Lower leg skin (tissue), 4 donors: ENCODE results near the gene CDYL2. TPM values are rescaled to one million over a fixed set of nuclear protein-coding genes. Genes with fewer than 3 reads are reported as not detected.

Experiments
- DNase-seq, 2 donors: peaks; one replicate each; pipeline ENCODE4 v3.0.0-alpha.2; 2019; ENCODE audit warnings: low spot score in 2 of 2
- H3K4me3 ChIP-seq: fragments of 200-600 bp; sonication (generic); 2 replicates; pipeline ENCODE4 v1.5.1; 2017; ENCODE audit warnings: mild to moderate bottlenecking, low read depth; ENCODE audit not compliant: poor library complexity, severe bottlenecking
- POLR2A ChIP-seq, 2 donors: fragments of 450-650 bp; IDR thresholded peaks; one replicate each; pipeline ENCODE4 v1.6.1; 2016 to 2017; ENCODE audit warnings: antibody characterized with exemption in 2 of 2, mild to moderate bottlenecking in 1 of 2, moderate library complexity in 1 of 2
- WGBS, 2 donors: methylation state at CpG; one replicate each; pipeline ENCODE4 v1.1.5; 2018; 5-methylcytosine and 5-hydroxymethylcytosine counted together
- intact Hi-C: fragments of 100-400 bp; cut with DNase I; formaldehyde crosslinking; loops from one replicate; pipeline ENCODE4 v1.15.0; 2023; ENCODE audit warnings: low total_unique reads
- total RNA-seq, 4 donors: library from RNA; depleted of rRNA; stranded (reverse); fragments of >200 nt; gene quantifications; one replicate each; pipeline ENCODE4 v1.1.0, GENCODE V29; 2016
- TF ChIP-seq, protein P1 (sequence below), 3 donors: fragments of 450-650 bp; IDR thresholded peaks; one replicate each; pipeline ENCODE4 v1.5.1; 2016; ENCODE audit warnings: antibody characterized with exemption in 3 of 3, mild to moderate bottlenecking in 3 of 3, moderate library complexity in 2 of 3

The CDYL2 gene
- total RNA-seq, 4 donors from 2014 or later, result 1.3 to 1.9 (median 1.7) TPM

DNA sequence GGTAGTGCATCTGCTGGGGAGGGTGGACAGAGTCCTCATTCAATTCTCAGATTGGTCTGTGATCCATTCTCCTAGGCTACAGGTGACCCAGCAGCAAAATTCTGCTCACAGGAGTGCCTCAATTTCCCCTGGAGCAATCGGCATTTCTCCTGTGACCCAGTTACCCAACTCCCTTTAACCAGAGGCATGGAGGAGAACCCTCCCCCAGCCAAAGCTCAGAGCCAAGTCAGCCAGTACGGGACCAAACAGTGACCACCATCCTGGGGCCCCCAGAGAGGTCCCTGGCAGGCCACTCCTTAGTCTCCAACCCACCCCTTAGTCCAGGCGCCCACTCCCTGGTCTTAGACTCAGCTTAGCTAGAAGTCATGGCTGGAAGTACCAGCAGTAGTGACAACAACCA, 188.0 kb downstream of the CDYL2 start:
- no peak for DNase-seq
- WGBS, 2 donors, result 98 to 100% methylated on average over 3 of the region's 3 CpGs
- no peak overlapping the region for H3K4me3 ChIP-seq
- TF ChIP-seq POLR2A (IDR thresholded peaks at IDR 0.05), result no peak
- TF ChIP-seq, protein P1, sequence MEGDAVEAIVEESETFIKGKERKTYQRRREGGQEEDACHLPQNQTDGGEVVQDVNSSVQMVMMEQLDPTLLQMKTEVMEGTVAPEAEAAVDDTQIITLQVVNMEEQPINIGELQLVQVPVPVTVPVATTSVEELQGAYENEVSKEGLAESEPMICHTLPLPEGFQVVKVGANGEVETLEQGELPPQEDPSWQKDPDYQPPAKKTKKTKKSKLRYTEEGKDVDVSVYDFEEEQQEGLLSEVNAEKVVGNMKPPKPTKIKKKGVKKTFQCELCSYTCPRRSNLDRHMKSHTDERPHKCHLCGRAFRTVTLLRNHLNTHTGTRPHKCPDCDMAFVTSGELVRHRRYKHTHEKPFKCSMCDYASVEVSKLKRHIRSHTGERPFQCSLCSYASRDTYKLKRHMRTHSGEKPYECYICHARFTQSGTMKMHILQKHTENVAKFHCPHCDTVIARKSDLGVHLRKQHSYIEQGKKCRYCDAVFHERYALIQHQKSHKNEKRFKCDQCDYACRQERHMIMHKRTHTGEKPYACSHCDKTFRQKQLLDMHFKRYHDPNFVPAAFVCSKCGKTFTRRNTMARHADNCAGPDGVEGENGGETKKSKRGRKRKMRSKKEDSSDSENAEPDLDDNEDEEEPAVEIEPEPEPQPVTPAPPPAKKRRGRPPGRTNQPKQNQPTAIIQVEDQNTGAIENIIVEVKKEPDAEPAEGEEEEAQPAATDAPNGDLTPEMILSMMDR (IDR thresholded peaks at IDR 0.05), result no peak
- intact Hi-C loops, result no loop called here

DNA sequence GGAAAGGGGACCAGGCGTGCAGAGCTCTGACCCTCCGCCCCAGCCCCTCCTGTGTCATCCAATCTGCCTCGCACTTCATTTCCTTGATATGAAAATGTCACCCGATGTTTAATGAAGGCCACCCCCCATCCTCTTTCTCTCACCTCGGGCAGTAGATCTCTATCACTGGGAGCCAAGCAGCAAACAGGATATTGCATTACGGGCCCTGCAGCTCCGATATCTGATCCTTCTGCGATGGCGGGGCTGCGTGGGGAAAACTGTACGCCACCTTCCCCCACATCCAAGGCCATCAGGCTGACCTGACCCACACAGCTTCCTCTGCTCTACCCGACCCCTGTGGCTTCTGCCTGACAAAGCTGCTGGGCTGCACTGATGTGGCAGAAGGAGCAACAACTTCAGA, 188.7 kb downstream of the CDYL2 start:
- intact Hi-C loops, result no loop called here
- TF ChIP-seq, protein P1 (IDR thresholded peaks at IDR 0.05), result no peak
- no peak for TF ChIP-seq POLR2A (IDR thresholded peaks at IDR 0.05)
- 83 to 88% methylated on average over 12 of the region's 12 CpGs for WGBS, 2 donors
- H3K4me3 ChIP-seq, result no peak overlapping the region
- no peak for DNase-seq

DNA sequence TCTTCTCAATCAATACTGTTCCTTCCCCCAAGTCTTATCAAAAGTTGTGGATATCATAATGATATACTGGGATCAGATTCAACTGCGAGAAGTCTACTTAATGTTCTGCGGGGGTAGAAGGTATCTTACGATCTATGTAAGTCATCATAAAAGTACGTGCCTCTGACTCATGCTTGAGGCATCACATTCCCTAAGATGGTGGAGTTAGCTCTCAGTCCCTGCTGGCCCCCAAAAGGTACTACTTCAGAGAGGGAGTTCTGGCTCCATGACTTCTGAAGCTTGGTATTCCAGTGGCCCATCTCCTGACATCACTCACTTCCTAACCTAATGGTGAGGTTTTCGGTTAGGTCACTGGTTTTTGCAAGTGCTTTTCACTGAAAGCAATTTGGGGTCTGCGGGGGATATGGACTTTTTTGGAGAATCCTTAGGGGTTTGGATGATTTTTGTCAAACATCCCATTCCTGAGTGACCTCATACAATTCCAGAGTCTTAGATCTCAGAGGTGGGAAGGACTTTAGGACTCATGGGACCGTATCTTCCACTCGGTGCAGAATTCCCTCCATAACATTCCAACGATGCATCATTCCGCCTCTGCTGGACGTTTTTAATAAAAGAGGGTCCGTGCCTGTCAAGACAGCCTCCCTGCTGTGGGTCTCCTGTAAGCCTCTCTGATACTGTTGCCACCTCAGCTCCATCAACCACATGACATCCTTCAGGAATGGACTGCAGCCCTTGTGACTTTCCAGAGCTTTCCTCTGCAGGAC, 189.3 kb downstream of the CDYL2 start:
- intact Hi-C loops, result no loop called here
- no peak for TF ChIP-seq POLR2A (IDR thresholded peaks at IDR 0.05)
- TF ChIP-seq, protein P1 (IDR thresholded peaks at IDR 0.05), result no peak
- DNase-seq, result no peak
- no peak overlapping the region for H3K4me3 ChIP-seq
- 80 to 88% methylated on average over 12 of the region's 12 CpGs for WGBS, 2 donors

DNA sequence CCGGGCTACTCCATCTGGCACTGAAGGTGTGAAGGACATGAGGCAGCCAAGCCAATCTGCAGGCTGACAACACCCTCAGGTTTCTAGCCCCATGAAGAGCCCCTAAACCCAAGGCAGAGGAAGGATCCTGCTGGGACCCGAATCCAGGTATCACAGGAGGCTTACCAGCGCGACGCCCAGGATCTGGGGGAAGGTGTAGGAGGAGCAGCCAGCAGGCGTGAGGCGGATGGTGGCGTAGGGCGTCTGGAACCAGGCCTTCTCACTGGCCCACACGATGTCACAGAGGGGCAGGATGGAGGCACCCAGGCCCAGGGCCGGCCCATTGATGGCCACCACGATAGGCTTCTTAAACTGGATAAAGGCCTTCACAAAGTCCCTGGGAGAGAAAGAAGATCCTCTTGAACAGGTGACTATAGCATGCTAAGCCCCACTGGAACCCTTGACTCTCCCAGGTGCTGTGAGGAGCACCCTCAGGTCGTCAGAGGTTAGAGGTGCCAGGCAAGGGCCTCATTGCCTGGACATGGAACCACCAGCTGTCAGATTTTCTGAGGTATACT, 191.9 kb downstream of the CDYL2 start:
- no peak for TF ChIP-seq POLR2A (IDR thresholded peaks at IDR 0.05)
- TF ChIP-seq, protein P1 (IDR thresholded peaks at IDR 0.05), result no peak
- WGBS, 2 donors, result 93 to 94% methylated on average over 13 of the region's 13 CpGs
- peak; percentile 4 to 73 for DNase-seq
- H3K4me3 ChIP-seq, result no peak overlapping the region
- intact Hi-C loops, result no loop called here

DNA sequence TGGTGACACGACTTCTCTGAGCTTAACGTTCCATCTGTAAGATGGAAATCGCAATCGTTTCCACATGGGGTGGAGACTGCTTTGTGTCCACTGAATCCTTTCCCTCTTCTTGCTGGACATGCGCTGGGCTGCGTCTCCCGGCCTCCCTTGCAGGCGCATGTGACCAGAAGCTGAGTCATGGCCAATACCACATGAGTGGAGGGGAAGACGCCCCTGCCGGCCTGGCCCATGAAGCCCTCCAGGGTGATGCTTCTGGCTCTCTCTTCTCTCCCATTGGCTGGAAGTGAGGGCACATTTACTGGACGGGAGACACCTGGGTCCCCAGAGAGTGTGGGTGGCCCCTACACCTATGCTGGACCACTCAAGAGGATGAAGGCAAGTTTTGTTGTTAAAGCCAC, 192.5 kb downstream of the CDYL2 start:
- 90 to 92% methylated on average over 10 to 11 of the region's 11 CpGs for WGBS, 2 donors
- intact Hi-C loops, result no loop called here
- TF ChIP-seq, protein P1 (IDR thresholded peaks at IDR 0.05), result no peak
- TF ChIP-seq POLR2A (IDR thresholded peaks at IDR 0.05), result no peak
- DNase-seq, result peak in 1 of 2 donors; percentile 39
- H3K4me3 ChIP-seq, result no peak overlapping the region
